ELR (cell line): ENCODE results near the gene ZNF574.

Source experiments
- DNase-seq: peaks from one replicate; pipeline ENCODE4 v3.0.0-alpha.2; 2015; ENCODE audit warnings: low read depth

Gene ZNF574

DNA sequence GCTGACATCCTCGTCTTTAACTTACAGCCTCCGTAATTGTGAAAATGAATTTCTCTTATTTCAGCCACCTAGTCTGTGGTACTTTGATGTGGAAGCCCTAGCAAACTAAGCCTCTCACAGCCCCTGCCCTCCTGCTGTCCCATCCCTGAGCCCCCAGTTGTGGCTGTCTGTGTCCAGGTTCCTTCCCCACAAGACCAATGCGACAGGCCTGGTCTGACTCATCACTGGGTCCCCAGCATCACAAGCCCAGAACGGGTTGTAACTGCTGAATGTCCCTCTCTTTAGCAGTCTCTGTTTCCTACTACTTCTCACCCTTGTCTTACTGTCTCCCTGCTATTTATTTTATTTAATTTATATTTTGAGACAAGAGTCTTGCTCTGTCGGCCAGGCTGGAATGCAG is 50.6 kb downstream of the ZNF574 start:
- no peak for DNase-seq

GRCh38 chr19:42129399-42130253 is 53.7 kb downstream of the ZNF574 start:
- no peak for DNase-seq

DNA sequence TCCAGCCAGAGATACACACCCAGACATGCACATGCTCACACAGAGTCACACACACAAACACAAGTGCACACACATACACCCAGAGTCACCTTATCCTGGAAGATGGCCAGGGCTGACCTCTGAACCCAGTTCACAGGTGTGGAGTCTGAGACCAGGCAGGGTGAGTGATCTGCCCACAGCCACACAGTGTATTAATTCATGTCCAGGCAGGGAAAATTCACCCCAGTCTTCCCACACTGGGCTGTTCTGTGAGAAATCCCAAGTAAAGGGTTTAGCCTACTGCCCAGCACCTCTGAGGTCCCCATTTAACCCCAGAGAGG is 54.2 kb downstream of the ZNF574 start:
- DNase-seq = no peak
